Activated naive CD4-positive, alpha-beta T cell treated with anti-CD3 and anti-CD28 coated beads, Interleukin-2, amount 50 U/mL, for 72 hours (primary cell): Measurements from ENCODE around the gene MAML3. TPM values are rescaled to one million over a fixed set of nuclear protein-coding genes. Genes with fewer than 3 reads are reported as not detected.

Experiments used
- ATAC-seq, 2 donors: fragments of 150-1000 bp; cut with Tn5 transposase; 2 replicates each; pipeline ENCODE4 v1.10.0; 2021; ENCODE audit warnings: mild to moderate bottlenecking in 2 of 2, moderate library complexity in 2 of 2
- DNase-seq, 2 donors: peaks; one replicate each; pipeline ENCODE4 v3.0.0; 2021 to 2022; ENCODE audit warnings: low spot score in 2 of 2
- H3K27ac Mint-ChIP-seq, 2 donors: one replicate each; pipeline ENCODE4 v1.8.0; 2022; ENCODE audit warnings: mild to moderate bottlenecking in 2 of 2, mixed read lengths in 2 of 2
- H3K36me3 Mint-ChIP-seq, 2 donors: one replicate each; pipeline ENCODE4 v1.8.0; 2022; ENCODE audit warnings: mixed read lengths in 2 of 2
- H3K9me3 Mint-ChIP-seq, 2 donors: one replicate each; pipeline ENCODE4 v1.8.0; 2022; ENCODE audit warnings: mixed read lengths in 2 of 2
- total RNA-seq, 2 donors: library from RNA; stranded (reverse); gene quantifications; one replicate each; pipeline ENCODE4 v1.2.3, GENCODE V29; 2022

The MAML3 gene
- total RNA-seq, 2 donors from 2014 or later = 0.70 to 1.0 TPM

DNA sequence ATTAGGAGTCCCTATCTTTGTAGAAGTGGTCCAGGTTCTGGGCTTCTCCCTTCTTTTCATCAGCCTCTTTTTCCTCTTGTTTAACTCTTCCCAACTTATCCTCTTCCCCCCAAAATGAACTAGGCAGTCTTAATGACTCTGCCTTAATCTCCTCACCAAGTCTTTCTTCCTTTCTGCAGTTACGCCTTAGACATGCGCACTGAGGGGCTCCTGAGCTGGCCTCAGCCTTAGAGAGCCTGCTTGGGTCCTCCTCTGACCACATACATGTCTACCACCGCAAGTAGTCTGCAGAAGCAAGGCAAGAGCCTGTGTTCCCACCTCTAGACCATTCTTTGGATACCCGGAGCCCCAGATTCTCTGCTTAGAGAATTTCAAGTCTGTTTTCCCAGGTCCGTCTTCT is 288.4 kb downstream of the MAML3 start:
- Mint-ChIP-seq H3K36me3 (peaks cover under 1% of the 10 kb centered on the region in 2 donors), H3K27ac (no peak overlapping the region), H3K9me3 (peaks cover 0 to under 1% of the 10 kb centered on the region in 2 donors)
- DNase-seq = no peak
- no peak for ATAC-seq

DNA sequence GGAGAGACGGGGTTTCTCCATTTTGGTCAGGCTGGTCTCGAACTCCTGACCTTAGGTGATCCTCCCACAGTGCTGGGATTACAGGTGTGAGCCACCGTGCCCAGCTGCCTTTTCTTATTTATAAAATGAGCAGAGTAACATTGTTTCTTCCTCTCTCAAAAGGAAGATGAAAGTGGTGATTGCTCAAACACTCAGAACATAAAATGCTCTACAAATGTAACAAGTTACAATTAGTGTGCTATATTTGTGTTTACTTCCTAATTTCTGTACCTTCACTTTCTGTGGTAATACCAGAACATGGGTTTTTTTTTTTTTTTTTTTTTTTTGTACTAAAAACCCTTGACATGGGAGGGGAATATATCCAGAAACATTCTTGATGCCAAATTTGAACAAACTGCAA is 290.5 kb downstream of the MAML3 start:
- Mint-ChIP-seq H3K36me3 (peaks cover 4 to 5% of the 10 kb centered on the region in 2 donors), H3K27ac (no peak overlapping the region), H3K9me3 (peaks cover 0 to 3% of the 10 kb centered on the region in 2 donors)
- no peak for ATAC-seq
- no peak for DNase-seq

DNA sequence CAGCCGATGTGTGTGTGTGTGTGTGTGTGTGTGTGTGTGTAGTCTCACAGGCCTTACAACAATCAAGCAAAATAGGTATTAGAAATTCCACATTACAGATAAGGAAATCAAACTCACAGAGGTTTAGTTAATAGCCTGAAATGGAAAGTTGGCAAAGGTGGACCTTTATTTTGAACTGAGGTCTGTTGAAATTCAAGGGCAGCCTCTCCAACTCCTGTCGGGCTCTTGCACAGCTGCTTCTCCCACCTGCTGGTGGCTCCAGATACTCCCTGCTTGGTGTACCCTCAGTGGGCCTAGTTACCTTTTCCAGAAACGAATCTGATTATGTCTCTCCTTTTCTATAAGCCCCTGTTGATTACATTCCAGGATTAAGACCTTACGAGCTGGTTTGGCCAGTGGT is 292.5 kb downstream of the MAML3 start:
- peaks cover 0 to 3% of the 10 kb centered on the region in 2 donors for H3K9me3 Mint-ChIP-seq
- no peak overlapping the region for H3K27ac Mint-ChIP-seq
- peaks cover 4 to 5% of the 10 kb centered on the region in 2 donors for H3K36me3 Mint-ChIP-seq
- ATAC-seq (no peak), DNase-seq (no peak)

DNA sequence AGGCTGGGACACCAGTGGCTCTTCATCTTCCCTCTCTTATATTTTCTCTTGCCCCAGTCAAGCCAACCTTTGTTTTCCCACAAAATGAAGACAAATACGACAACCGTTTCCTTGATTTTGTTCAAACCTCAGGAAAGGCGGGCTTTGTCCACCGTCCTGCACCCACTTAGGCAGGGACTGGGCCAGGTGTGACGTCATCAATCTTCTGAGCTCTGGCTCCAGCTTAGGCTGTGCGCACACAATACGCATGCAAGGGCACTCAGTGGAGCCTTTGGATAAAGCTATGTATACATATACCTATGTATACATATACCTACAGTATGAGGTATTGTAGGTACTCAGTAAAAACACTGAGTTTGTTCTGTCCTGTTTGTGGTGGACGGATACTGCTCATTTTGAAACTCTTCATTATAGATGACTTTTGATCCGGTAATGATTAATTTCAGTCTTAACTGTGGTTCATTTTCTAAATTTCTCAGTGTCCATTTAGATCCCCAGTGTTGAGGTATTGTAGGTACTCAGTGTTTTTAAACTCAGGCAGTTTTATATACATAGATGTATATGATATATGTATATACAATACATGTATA is 293.5 kb downstream of the MAML3 start:
- H3K27ac Mint-ChIP-seq = peak overlapping the region; percentile 57 to 75
- no peak for ATAC-seq
- peaks cover 0 to 3% of the 10 kb centered on the region in 2 donors for H3K9me3 Mint-ChIP-seq
- H3K36me3 Mint-ChIP-seq = peaks cover 4 to 5% of the 10 kb centered on the region in 2 donors
- no peak for DNase-seq

DNA sequence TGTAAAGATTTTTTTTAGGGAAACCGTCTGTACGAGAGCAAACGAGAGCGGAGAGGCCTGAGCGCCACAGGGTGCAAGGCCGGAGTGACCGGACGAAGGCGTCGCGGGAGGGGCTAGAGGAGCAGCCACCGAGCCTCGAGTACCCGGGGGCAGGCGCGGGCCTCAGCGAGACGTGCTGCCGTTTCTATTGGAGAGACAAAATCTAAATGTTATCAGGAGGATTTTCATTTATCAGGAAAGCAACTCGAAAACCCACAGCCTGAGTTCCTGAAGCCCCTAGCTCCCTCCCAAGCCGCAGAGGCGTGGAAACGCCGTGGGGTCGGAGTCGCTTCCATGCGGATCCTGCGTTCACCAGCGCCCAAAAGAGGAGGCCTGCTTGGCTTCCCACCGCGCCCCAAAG is 294.1 kb downstream of the MAML3 start:
- Mint-ChIP-seq H3K9me3 (peaks cover 0 to 3% of the 10 kb centered on the region in 2 donors), H3K27ac (peak overlapping the region in 1 of 2 donors; percentile 57), H3K36me3 (peaks cover 4 to 5% of the 10 kb centered on the region in 2 donors)
- no peak for ATAC-seq
- no peak for DNase-seq

DNA sequence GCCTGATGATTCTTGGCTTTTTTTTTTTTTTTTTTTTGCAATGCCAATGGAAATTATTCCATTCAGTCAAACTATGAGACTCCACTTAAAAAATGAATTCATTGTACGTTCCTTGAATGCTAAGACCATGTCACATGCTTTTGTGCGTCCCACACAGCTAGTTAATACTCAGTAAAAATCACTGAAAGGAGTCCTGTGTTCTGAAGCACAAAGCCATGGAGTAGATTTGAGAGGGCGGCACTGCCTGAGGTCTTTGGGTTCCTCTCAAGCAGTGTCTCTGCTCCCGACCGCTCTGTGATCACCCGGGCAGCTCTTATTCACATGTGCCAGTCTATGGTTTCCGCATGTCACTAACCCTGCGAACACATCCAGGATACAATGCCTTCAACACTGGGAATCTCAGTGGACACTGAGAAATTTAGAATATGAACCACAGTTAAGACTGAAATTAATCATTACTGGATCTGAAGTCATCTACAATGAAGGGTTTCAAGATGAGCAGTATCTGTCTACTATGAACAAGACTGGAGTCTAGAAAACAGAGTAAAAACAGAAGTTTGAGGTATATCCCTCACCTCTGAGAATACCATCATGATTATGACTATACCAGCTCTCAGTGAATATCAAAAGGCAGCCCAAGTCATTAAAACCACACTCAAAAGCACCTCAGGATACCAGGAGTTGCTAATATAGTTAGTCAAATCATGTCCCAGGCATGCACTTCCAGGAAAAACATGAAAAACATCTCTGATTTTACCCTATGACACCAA is 295.4 kb downstream of the MAML3 start:
- DNase-seq = no peak
- ATAC-seq = peak; percentile 95 to 97
- peak overlapping the region; percentile 57 to 75 for H3K27ac Mint-ChIP-seq

DNA sequence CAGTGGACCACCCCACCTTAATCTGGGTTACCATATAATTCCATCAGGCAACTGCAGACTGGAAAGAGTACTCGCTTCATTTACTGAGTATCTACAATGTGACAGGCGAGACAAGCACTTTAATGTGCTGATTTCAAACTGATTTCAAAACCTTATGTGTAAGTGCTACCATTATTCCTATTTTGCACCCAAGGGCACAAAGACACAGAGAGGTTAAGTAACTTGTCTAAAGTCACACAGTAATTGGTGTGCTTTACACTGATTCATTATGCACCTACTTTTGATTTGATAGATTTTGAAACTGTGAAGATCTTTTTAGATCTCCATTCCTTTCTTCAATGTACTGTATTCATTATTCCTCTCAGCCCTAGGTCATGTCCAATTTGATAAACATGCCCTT is 296.0 kb downstream of the MAML3 start:
- DNase-seq (no peak), ATAC-seq (peak; percentile 6 to 10)
- Mint-ChIP-seq H3K27ac (peak overlapping the region in 1 of 2 donors; percentile 57), H3K9me3 (peaks cover 0 to 3% of the 10 kb centered on the region in 2 donors), H3K36me3 (peaks cover 4 to 5% of the 10 kb centered on the region in 2 donors)

More for the DNA sequence above, 295.4 kb downstream of the MAML3 start:
- Mint-ChIP-seq H3K36me3 (peaks cover 4 to 5% of the 10 kb centered on the region in 2 donors), H3K9me3 (peaks cover 0 to 3% of the 10 kb centered on the region in 2 donors)

DNA sequence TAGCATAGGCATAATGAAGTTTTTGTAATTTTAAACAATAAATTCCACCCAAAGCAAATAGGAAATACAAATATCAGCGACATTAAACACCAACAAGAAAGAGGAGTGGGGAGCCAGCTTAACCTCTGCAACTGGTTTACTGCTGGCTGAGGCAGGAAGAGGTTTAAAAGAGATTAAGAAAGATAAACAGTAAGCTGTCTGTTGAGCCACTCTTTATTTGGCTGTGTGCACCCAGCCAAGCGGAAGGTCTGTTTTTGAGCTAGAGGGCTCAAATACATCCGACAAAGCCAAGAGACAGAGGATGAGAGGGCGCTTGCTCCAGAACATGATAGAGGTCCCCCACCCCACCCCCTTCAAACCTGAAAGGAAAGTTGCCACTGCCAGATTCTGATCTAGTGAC is 297.0 kb downstream of the MAML3 start:
- H3K9me3 Mint-ChIP-seq = peaks cover 0 to 3% of the 10 kb centered on the region in 2 donors
- no peak for ATAC-seq
- no peak overlapping the region for H3K27ac Mint-ChIP-seq
- peaks cover 4 to 5% of the 10 kb centered on the region in 2 donors for H3K36me3 Mint-ChIP-seq
- DNase-seq = no peak

DNA sequence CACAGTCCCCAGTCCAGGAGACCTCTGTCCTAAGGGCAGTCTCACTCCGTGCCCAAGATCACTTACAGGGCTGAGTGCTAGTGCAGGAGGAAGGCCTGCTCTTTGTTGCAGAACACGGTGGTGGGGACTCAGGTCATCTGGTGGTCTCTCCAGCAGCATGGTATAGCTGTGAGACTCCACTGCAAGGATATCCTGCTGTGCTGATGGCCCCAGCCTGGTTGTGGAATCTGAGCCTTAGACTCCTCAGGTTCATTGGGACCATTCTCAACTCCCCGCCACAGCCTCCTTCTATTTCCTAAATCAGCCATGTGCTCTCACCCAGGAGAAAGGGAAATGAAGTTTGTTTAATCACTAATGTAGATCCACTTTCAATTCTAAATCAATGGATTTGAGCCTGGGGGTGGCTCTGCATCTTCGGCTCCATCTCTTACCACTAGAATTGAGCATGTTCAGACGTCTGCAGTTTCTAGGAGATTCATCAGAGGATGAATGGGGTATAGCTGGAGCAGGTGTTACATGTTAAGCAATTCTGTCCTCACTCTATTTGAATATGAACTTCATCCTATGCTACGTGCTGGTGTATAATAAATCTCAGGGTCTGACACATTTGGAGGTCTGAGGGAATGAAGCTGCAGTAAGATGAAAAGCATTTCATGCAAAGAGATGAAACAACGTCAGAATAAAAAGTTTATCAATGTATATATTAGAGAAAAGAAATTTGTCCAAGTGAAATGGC is 299.1 kb downstream of the MAML3 start:
- Mint-ChIP-seq H3K27ac (no peak overlapping the region), H3K36me3 (no peaks in the 10 kb centered on the region), H3K9me3 (no peaks in the 10 kb centered on the region)
- ATAC-seq (no peak), DNase-seq (no peak)

DNA sequence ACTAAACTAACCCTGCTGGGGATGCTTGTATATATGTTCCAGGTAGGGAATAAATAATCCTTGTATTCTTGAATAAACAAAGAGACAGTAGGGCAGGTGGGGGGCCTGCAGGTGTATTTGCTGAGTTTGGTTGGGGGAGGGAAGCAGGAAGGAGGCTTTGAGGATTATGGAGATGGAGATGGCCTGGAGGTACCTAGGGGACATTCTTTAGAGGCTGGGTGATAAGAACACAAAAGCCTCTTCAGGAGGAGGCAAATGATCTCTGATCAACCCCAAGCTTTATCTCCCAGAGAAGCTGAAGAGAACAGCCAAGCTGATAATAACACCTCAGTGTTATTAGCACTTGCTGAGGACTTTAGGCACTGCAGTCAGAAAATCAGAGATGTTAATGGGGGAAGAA is 300.7 kb downstream of the MAML3 start:
- no peaks in the 10 kb centered on the region for H3K9me3 Mint-ChIP-seq
- ATAC-seq (no peak), DNase-seq (no peak)
- H3K36me3 Mint-ChIP-seq = no peaks in the 10 kb centered on the region
- H3K27ac Mint-ChIP-seq = no peak overlapping the region

DNA sequence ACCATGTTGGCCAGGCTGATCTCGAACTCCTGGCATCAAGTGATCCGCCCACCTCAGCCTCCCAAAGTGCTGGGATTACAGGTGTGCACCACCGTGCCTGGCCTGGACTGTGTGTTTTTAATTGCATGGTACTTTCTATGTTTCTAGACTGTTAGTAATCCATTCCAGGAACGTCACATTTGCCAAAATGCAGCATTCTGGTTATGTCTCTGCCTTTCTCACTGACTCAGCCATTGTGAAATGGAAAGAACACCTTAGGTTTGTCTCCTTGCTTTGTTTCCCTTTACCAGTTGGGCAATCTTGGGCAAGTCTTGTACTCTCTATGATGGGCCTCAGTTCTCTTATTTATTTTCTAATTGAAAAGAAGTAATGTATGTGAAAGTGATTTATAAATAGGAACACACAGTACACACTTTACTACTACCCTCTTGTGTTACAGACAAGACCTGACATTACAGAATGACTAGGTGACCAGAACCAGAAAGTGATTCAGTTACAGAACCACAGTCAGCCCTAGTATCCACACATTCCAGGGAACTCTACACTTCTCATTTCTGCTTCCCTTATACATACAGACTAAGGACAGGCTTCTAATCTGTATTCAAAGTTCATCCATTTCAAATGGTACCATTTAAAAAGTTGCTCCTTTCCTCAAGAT is 301.2 kb downstream of the MAML3 start:
- Mint-ChIP-seq H3K36me3 (no peaks in the 10 kb centered on the region), H3K9me3 (no peaks in the 10 kb centered on the region), H3K27ac (no peak overlapping the region)
- DNase-seq (no peak), ATAC-seq (peak; percentile 83 to 88)

DNA sequence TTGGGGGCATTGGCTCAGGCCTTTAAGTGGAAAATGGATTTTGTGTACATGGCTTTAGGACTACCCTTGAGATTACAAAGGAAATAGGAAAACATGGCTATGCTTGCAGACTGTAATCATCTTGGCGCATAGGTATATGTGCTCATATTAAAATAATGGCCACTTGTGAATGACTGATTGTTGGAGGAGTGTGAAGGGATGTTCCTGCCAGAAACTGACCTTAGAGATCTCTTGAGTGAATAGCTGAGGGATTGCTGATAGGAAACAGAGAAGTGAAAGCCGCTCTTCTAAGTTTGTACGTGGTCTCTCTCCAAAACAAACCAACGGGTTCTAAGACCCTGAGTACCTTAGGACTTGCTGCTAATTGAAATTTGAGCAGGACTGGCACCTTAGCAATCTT is 302.3 kb downstream of the MAML3 start:
- DNase-seq = no peak
- no peak for ATAC-seq
- H3K9me3 Mint-ChIP-seq = no peaks in the 10 kb centered on the region
- H3K36me3 Mint-ChIP-seq = no peaks in the 10 kb centered on the region
- H3K27ac Mint-ChIP-seq = no peak overlapping the region

DNA sequence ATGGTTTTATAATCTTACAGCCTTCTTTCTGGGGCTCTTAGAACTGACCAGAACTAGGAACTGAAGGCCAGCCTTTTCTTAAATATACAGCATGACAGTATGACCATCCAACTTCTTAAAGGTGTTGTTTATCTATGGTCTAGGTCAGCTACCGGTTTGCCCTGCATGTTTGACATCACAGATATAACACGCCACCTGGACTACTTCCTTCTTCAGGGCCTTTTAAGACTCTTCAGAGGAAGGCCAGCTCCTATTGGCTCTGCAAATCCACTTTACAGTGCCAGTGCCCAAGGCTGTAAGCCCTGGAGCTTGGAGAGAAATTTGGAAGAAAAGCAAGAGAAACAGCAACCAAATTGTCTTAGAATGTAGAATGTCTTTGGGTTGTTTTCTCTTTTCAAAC is 302.9 kb downstream of the MAML3 start:
- Mint-ChIP-seq H3K9me3 (no peaks in the 10 kb centered on the region), H3K27ac (no peak overlapping the region), H3K36me3 (no peaks in the 10 kb centered on the region)
- ATAC-seq (no peak), DNase-seq (no peak)

DNA sequence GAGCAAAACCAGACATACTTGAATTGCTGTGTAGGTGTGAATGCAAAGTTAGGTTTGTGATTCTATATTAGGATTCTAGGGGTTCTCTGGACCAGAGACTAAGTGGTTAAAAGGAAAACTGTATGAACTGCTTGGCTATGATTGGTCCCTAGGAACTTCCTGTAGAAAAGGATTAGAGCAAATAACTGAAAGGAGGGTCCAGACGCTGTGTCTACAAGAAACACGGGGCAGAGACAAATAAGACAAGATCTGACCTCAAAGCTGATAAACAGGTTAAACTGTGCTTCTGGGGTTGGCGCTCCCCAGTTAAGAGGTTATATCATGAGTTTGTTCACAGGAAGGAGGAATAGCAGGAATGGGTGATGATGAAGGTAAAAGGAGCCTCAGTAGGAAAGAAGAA is 304.8 kb downstream of the MAML3 start:
- no peaks in the 10 kb centered on the region for H3K9me3 Mint-ChIP-seq
- ATAC-seq (no peak), DNase-seq (no peak)
- H3K27ac Mint-ChIP-seq = no peak overlapping the region
- H3K36me3 Mint-ChIP-seq = no peaks in the 10 kb centered on the region

DNA sequence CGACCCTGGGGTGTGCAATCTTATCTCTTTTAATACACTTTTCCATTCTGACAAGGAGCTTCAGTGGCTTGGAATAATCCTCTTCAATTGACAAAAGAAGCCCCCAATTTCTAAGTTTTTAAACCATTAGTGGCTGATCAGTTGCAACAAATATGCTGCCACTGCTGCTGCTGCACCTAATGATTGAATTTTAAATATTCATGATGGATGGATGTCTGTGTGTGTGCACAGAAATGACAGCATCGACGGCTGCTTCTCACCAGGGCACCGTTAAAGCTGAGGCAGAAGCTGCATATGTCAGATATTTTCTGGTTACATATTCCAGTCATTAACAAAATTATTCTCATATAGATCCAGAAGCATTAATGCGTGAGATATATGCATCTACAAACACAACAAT is 306.0 kb downstream of the MAML3 start:
- DNase-seq (no peak), ATAC-seq (no peak)
- Mint-ChIP-seq H3K9me3 (no peaks in the 10 kb centered on the region), H3K27ac (no peak overlapping the region), H3K36me3 (no peaks in the 10 kb centered on the region)

DNA sequence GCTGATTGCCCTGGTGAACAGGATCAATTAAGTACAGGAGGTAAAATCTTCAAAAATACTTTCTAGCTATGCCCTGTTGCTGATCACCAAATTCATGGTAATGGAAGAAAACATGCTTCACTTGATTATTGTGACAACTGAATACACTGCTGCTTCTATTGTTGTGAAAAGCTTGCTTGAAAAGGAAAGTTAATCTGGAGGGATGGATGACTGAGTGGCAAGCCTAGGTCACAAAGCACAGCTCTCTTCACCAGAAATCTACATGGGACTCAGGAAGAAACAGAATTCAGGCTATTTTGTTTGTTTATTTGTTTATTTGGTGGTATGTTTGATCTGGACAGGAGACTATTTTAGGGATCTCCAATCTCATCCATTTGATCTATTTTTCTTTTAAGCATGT is 306.4 kb downstream of the MAML3 start:
- H3K27ac Mint-ChIP-seq = no peak overlapping the region
- H3K9me3 Mint-ChIP-seq = no peaks in the 10 kb centered on the region
- ATAC-seq (no peak), DNase-seq (no peak)
- no peaks in the 10 kb centered on the region for H3K36me3 Mint-ChIP-seq

DNA sequence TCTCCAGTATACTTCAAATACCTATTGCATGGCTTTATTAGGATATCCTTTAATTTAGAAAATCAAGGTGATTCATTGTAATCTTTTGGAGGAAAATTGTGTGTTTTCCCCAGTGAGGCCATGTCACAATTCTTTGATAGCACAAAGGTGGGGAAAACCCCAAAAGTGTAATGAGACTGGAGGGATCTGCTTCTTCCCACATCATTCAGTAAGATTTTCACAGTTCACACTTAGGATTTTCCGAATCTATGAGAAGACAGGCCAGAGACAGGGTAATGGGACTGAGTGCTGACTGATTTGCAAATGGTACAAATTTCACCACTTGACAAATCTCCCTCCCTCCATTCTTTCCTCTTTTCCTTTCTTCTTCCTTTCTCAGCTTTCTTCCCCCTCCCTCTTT is 307.2 kb downstream of the MAML3 start:
- Mint-ChIP-seq H3K9me3 (no peaks in the 10 kb centered on the region), H3K27ac (no peak overlapping the region), H3K36me3 (no peaks in the 10 kb centered on the region)
- DNase-seq (no peak), ATAC-seq (no peak)
